HEK293T (cell line): ENCODE data around the gene SPPL2A.

Experiments
- CTCF ChIA-PET: fragments of 350-600 bp; formaldehyde crosslinking; extraction: SDS; loops from one replicate; lab custom pipeline; 2021; ENCODE audit warnings: antibody characterized with exemption, inconsistent platforms; lab: Yijun Ruan, JAX
- POLR2A ChIA-PET: fragments of 350-600 bp; formaldehyde crosslinking; extraction: SDS; loops from one replicate; lab custom pipeline; 2020; ENCODE audit warnings: antibody characterized with exemption, inconsistent platforms; lab: Yijun Ruan, JAX
- DNase-seq: peaks from one replicate; pipeline ENCODE4 v3.0.0; 2012; ENCODE audit warnings: mixed read lengths; ENCODE audit errors: extremely low spot score
- ARNT ChIP-seq: fragments of 450-650 bp; IDR thresholded peaks from 2 replicates; pipeline ENCODE4 v1.6.1; 2017; ENCODE audit warnings: mild to moderate bottlenecking
- BHLHE40 ChIP-seq: fragments of 450-650 bp; IDR thresholded peaks from 2 replicates; pipeline ENCODE4 v1.6.1; 2016; ENCODE audit warnings: mild to moderate bottlenecking, moderate library complexity, borderline replicate concordance
- CTBP1 ChIP-seq: fragments of 450-650 bp; IDR thresholded peaks from 2 replicates; pipeline ENCODE4 v1.6.1; 2016; ENCODE audit warnings: borderline replicate concordance
- ELF4 ChIP-seq: fragments of 450-650 bp; IDR thresholded peaks from 2 replicates; pipeline ENCODE4 v1.6.1; 2017; ENCODE audit warnings: antibody characterized with exemption
- FOXA1 ChIP-seq: fragments of 450-650 bp; IDR thresholded peaks from 2 replicates; pipeline ENCODE4 v1.6.1; 2016; ENCODE audit warnings: mild to moderate bottlenecking
- FOXK2 ChIP-seq: fragments of 450-650 bp; IDR thresholded peaks from 2 replicates; pipeline ENCODE4 v1.6.1; 2016; ENCODE audit warnings: mild to moderate bottlenecking
- L3MBTL2 ChIP-seq: fragments of 450-650 bp; conservative IDR thresholded peaks from 2 replicates; pipeline ENCODE4 v1.6.1; 2016; ENCODE audit warnings: mild to moderate bottlenecking
- LEF1 ChIP-seq: fragments of 450-650 bp; IDR thresholded peaks from 2 replicates; pipeline ENCODE4 v1.6.1; 2017; ENCODE audit warnings: mild to moderate bottlenecking, borderline replicate concordance
- NFRKB ChIP-seq: fragments of 450-650 bp; IDR thresholded peaks from 2 replicates; pipeline ENCODE4 v1.6.1; 2016; ENCODE audit warnings: mild to moderate bottlenecking, moderate library complexity
- SP1 ChIP-seq: fragments of 450-650 bp; IDR thresholded peaks from 2 replicates; pipeline ENCODE4 v1.6.1; 2017
- SUZ12 ChIP-seq: fragments of 450-650 bp; IDR thresholded peaks from 2 replicates; pipeline ENCODE4 v1.6.1; 2016; ENCODE audit warnings: mild to moderate bottlenecking
- TARDBP ChIP-seq: fragments of 450-650 bp; IDR thresholded peaks from 2 replicates; pipeline ENCODE4 v1.6.1; 2016
- ZNF384 ChIP-seq: fragments of 450-650 bp; IDR thresholded peaks from 2 replicates; pipeline ENCODE4 v1.6.1; 2016
- TF ChIP-seq, protein P1 (sequence below): fragments of 450-650 bp; IDR thresholded peaks from 2 replicates; pipeline ENCODE4 v1.6.1; 2016

SPPL2A gene

DNA sequence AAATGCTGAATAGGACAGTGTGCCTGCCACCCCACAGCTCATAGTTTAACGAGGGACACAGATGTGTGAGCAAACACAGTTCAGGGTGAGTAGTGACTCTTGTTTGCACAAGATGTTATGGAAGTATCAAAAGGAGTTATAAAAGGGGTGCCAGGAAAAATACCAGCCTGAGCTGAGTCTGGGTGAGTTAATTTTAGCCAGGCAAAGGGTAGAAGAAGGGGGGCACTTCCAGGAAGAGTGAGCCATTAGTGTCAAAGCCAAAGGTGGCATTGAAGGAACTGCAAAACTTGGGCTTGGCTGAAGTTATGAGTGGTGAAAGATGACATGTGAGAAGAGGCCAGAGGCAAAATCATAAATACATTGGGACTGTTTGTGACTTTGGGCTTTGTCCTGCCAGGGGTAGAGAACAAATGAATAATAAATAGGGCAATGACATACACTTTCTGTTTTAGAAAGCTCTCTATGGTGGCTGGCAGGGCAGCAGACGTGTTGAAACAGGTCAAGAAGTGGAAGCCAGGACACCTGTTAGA is 1.9 kb upstream of the SPPL2A start:
- DNase-seq: no peak
- TF ChIP-seq TARDBP (no peak), ELF4 (no peak), SP1 (no peak), L3MBTL2 (no peak), LEF1 (no peak), NFRKB (no peak), FOXK2 (no peak), CTBP1 (no peak)
- TF ChIP-seq, protein P1, sequence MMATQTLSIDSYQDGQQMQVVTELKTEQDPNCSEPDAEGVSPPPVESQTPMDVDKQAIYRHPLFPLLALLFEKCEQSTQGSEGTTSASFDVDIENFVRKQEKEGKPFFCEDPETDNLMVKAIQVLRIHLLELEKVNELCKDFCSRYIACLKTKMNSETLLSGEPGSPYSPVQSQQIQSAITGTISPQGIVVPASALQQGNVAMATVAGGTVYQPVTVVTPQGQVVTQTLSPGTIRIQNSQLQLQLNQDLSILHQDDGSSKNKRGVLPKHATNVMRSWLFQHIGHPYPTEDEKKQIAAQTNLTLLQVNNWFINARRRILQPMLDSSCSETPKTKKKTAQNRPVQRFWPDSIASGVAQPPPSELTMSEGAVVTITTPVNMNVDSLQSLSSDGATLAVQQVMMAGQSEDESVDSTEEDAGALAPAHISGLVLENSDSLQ: no peak
- ChIA-PET CTCF (no interaction called here), POLR2A (no interaction called here)

DNA sequence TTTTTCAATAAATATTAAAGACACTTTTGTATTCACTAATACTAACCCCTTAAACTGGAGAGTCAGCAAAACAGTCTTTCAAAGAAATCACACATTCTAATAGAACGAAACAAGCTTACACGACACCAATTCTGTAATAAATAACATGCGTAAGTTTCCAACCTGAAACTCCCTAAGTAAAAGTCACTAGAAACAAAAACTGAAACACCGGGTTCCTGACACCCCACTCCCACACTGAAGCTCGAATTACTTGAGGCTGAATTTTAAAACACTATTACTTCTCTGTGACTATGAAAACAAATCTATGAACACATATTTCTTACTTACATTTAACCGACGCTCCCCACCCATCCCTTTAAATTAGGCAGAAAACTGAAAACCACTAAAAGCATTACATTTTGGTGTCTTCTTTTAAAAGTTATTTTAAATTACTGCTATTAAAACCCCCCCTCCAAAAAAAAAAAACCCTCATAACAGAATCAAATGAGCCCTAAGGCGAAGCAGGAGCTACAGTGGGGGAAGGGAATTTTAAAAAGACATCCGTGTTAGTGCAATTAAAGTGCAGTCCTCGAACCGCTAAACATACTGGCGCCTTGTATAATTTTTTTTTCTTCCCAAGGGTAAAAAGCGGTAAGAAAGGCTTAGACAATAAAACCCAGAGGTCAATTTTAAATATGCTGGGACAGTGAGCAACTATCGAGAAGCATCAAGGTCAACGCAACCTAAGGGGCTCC is 878 bp downstream of the SPPL2A start:
- DNase-seq: peak; percentile 9
- TF ChIP-seq SP1: no peak
- TF ChIP-seq L3MBTL2: peak; percentile 48
- ChIA-PET CTCF (interaction anchor here (0.7 kb wide), 1 partner anchor 14 kb away, joined by 4 read pairs; no protein-coding TSS in a partner anchor), POLR2A (interaction anchor here (1.1 to 1.5 kb wide), 4 partner anchors 7 to 100 kb away, joined by 3 to 5 read pairs (median 3); no protein-coding TSS in a partner anchor)

DNA sequence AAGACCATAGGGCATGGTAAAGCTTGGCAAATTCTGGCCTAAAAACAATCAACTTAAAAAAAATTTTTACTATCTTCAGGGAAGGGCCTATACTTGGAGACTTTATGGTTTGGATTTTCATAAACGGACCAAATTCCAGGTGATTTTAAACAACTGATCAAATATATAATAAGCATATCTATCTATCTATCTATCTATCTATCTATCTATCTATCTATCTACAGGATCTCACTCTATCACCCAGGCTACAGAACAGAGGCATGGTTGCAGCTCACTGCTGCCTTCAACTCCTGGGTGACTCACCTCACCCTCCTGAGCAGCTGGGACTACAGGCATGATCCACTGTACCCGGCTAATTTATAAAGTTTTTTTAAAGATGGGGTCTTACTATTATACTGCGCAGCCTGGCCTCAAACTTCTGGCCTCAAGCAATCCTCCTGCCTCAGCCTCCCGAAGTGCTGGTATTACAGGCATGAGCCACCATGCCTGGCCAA is 6.7 kb downstream of the SPPL2A start:
- TF ChIP-seq SP1 (no peak), ARNT (no peak), FOXK2 (no peak), BHLHE40 (no peak)
- TF ChIP-seq, protein P1: no peak
- CTCF ChIA-PET: no interaction called here
- POLR2A ChIA-PET: no interaction called here
- DNase-seq: no peak

DNA sequence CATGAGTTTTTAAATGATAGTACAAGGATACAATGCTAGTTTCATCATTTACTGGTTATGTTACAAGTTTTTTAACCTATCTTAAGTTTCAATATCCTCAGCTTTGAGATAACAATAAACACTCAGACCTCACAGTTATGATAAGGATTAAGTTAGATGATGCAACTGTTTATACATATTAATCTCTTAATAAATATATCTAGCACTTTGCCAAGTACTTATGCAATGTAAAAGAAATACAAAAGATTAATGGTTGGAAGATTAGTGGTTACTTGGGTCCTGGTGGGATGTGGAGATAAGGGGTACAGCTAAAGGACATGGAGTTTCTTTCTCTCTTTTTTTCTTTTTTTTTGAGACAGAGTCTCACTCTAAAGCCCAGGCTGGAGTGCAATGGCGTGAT is 12.0 kb downstream of the SPPL2A start:
- DNase-seq: no peak
- ChIA-PET POLR2A (no interaction called here), CTCF (no interaction called here)
- TF ChIP-seq, protein P1: no peak
- no peak for TF ChIP-seq FOXA1
- TF ChIP-seq SP1: no peak
- TF ChIP-seq ZNF384: no peak
- TF ChIP-seq NFRKB: no peak
- no peak for TF ChIP-seq L3MBTL2
- TF ChIP-seq ELF4: no peak
- no peak for TF ChIP-seq SUZ12
- TF ChIP-seq TARDBP: no peak
- TF ChIP-seq ARNT: no peak
- TF ChIP-seq LEF1: no peak
- no peak for TF ChIP-seq CTBP1

DNA sequence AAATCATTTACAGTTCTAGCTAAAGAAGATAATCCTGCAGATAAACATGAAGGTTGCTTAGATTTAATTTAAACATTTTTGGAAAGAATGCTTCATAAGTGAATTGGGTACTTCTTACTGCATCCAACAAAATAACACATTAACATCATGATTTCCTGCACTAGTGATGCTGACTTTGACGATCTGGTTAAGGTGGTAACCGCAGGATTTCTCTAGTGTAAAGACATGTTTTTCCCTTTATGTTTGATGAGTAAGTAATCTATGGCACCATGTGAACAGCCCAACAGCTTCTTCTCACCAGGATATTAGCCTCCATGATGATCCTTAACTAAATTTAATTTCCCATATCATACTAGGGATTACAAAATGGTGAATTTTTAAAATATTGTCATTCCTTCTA is 14.1 kb downstream of the SPPL2A start:
- ChIA-PET POLR2A (no interaction called here), CTCF (no interaction called here)
- DNase-seq: no peak
- no peak for TF ChIP-seq FOXA1
- TF ChIP-seq ZNF384: no peak
- TF ChIP-seq L3MBTL2: no peak
- TF ChIP-seq, protein P1: no peak

DNA sequence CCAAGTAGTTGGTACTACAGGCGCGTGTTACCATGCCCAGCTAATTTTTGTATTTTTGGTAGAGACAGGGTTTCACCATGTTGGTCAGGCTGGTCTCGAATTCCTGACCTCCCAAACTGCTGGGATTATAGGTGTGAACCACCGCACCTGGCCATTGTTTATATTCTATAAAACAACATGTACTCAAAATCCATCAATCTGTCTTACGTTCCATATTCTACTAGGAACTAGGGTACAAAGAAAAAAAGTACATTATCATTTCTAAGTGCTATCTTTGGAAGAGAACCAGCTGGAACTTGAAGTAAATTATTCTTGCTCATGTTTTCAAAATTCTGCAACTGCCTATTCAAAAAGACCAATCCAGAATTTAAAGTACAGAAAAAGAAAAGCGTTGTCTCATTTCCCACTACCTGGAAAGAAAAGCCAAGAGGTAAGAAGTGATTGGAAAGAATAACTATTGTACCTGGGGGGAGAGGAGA is 15.2 kb downstream of the SPPL2A start:
- POLR2A ChIA-PET: interaction anchor here (0.7 kb wide), 1 partner anchor 15 kb away, joined by 3 read pairs; the partner anchor contains the start of gene SPPL2A
- no peak for DNase-seq
- no peak for TF ChIP-seq NFRKB
- TF ChIP-seq BHLHE40: no peak
- TF ChIP-seq CTBP1: no peak
- TF ChIP-seq L3MBTL2: no peak
- no peak for TF ChIP-seq ZNF384
- CTCF ChIA-PET: no interaction called here

DNA sequence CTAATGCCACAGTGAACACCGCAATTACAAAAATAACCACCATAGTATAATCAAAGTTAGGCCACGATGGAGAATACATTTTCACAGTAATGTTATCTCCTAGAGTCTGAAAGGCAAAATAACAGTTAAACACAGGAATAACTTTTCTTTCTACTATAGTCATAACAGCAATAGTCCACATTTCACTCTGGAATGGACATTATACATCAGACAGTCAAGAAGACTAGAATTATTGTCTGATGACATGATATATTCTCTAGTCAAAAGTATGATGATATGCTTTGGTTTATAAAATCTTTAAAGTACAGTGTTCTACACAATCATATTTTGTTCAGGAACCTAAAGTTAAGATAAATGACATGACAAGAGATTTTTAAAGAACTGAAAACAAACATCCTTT is 18.0 kb downstream of the SPPL2A start:
- ChIA-PET CTCF (no interaction called here), POLR2A (no interaction called here)
- TF ChIP-seq BHLHE40: no peak
- no peak for DNase-seq
